Neural cell (in vitro differentiated cells): Measurements from ENCODE around the gene SLC18B1.

Source experiments
- EZH2 ChIP-seq: fragments of 200-600, 300-800 bp; shearing (Covaris generic), sonication (generic); IDR thresholded peaks from 2 replicates; pipeline ENCODE4 v1.6.1; 2014; ENCODE audit warnings: antibody characterized with exemption, low read length, borderline replicate concordance, mild to moderate bottlenecking; ENCODE audit not compliant: insufficient read depth, poor library complexity, severe bottlenecking
- POLR2AphosphoS5 ChIP-seq: IDR thresholded peaks from 2 replicates; pipeline ENCODE4 v1.6.1; 2012
- RAD21 ChIP-seq: fragments of 450-650 bp; conservative IDR thresholded peaks from 2 replicates; pipeline ENCODE4 v1.6.1; 2014; ENCODE audit warnings: antibody characterized with exemption, mild to moderate bottlenecking, moderate library complexity
- TF ChIP-seq, protein P1 (sequence below): fragments of 450-650 bp; IDR thresholded peaks from 2 replicates; pipeline ENCODE4 v1.5.1; 2014; ENCODE audit warnings: antibody characterized with exemption, mild to moderate bottlenecking, moderate library complexity; ENCODE audit not compliant: poor library complexity, severe bottlenecking
- TF ChIP-seq, protein P2 (sequence below): IDR thresholded peaks from 2 replicates; pipeline ENCODE4 v1.6.1; 2012; ENCODE audit warnings: borderline replicate concordance

DNA sequence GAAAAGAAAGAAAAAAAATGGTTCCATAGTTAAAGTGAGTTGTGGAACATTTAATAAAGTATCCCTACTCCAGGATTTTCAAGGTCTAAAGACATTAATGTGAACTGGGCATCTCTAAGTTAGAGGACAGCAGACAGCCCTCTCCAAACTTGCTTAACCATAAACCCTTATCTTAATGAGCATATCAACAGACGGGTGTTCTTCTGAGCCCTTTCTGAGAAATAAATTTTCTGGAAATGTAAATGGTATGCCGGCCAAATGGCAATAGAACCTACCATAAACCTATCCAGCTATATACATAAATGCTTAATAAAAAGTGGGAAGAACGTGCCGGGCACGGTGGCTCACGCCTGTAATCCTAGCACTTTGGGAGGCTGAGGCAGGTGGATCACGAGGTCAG is 12.5 kb downstream of the SLC18B1 start:
- TF ChIP-seq, protein P1, sequence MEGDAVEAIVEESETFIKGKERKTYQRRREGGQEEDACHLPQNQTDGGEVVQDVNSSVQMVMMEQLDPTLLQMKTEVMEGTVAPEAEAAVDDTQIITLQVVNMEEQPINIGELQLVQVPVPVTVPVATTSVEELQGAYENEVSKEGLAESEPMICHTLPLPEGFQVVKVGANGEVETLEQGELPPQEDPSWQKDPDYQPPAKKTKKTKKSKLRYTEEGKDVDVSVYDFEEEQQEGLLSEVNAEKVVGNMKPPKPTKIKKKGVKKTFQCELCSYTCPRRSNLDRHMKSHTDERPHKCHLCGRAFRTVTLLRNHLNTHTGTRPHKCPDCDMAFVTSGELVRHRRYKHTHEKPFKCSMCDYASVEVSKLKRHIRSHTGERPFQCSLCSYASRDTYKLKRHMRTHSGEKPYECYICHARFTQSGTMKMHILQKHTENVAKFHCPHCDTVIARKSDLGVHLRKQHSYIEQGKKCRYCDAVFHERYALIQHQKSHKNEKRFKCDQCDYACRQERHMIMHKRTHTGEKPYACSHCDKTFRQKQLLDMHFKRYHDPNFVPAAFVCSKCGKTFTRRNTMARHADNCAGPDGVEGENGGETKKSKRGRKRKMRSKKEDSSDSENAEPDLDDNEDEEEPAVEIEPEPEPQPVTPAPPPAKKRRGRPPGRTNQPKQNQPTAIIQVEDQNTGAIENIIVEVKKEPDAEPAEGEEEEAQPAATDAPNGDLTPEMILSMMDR, result no peak
- no peak for TF ChIP-seq EZH2
- TF ChIP-seq, protein P2, sequence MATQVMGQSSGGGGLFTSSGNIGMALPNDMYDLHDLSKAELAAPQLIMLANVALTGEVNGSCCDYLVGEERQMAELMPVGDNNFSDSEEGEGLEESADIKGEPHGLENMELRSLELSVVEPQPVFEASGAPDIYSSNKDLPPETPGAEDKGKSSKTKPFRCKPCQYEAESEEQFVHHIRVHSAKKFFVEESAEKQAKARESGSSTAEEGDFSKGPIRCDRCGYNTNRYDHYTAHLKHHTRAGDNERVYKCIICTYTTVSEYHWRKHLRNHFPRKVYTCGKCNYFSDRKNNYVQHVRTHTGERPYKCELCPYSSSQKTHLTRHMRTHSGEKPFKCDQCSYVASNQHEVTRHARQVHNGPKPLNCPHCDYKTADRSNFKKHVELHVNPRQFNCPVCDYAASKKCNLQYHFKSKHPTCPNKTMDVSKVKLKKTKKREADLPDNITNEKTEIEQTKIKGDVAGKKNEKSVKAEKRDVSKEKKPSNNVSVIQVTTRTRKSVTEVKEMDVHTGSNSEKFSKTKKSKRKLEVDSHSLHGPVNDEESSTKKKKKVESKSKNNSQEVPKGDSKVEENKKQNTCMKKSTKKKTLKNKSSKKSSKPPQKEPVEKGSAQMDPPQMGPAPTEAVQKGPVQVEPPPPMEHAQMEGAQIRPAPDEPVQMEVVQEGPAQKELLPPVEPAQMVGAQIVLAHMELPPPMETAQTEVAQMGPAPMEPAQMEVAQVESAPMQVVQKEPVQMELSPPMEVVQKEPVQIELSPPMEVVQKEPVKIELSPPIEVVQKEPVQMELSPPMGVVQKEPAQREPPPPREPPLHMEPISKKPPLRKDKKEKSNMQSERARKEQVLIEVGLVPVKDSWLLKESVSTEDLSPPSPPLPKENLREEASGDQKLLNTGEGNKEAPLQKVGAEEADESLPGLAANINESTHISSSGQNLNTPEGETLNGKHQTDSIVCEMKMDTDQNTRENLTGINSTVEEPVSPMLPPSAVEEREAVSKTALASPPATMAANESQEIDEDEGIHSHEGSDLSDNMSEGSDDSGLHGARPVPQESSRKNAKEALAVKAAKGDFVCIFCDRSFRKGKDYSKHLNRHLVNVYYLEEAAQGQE, result no peak
- no peak for TF ChIP-seq POLR2AphosphoS5
- TF ChIP-seq RAD21, result no peak
